ENCODE data around the gene SLC3A2. TPM values are rescaled to one million over a fixed set of nuclear protein-coding genes. Genes with fewer than 3 reads are reported as not detected.

The SLC3A2 gene
- polyA plus RNA-seq, 1 donor from 2014 or later, result 111 TPM

Other genes with a start within 250 kb of the SLC3A2 start
- 112 TPM for gene GANAB, start 234.3 kb upstream of the SLC3A2 start, polyA plus RNA-seq
- 30.9 TPM for gene INTS5, start 227.6 kb upstream of the SLC3A2 start, polyA plus RNA-seq
- 96.3 TPM for gene C11orf98, start 215.7 kb upstream of the SLC3A2 start, polyA plus RNA-seq
- gene CSKMT, start 215.6 kb upstream of the SLC3A2 start, polyA plus RNA-seq, result 6.3 TPM
- 13.7 TPM for gene UQCC3, start 209.2 kb upstream of the SLC3A2 start, polyA plus RNA-seq
- gene LBHD1, start 208.6 kb upstream of the SLC3A2 start, polyA plus RNA-seq, result 6.2 TPM
- gene UBXN1, start 201.8 kb upstream of the SLC3A2 start, polyA plus RNA-seq, result 228 TPM
- not detected for gene LRRN4CL, start 191.4 kb upstream of the SLC3A2 start, polyA plus RNA-seq
- gene BSCL2, start 173.5 kb upstream of the SLC3A2 start, polyA plus RNA-seq, result 48.2 TPM
- gene GNG3, start 173.2 kb upstream of the SLC3A2 start, polyA plus RNA-seq, result 13.3 TPM
- 2.8 TPM for gene HNRNPUL2, start 153.4 kb upstream of the SLC3A2 start, polyA plus RNA-seq
- gene TTC9C, start 152.4 kb upstream of the SLC3A2 start, polyA plus RNA-seq, result 35.0 TPM
- gene ZBTB3, start 126.7 kb upstream of the SLC3A2 start, polyA plus RNA-seq, result 5.0 TPM
- gene POLR2G, start 119.3 kb upstream of the SLC3A2 start, polyA plus RNA-seq, result 202 TPM
- 12.2 TPM for gene TAF6L, start 109.5 kb upstream of the SLC3A2 start, polyA plus RNA-seq
- gene TMEM179B, start 93.5 kb upstream of the SLC3A2 start, polyA plus RNA-seq, result 101 TPM
- 39.1 TPM for gene TMEM223, start 88.9 kb upstream of the SLC3A2 start, polyA plus RNA-seq
- gene NXF1, start 75.5 kb upstream of the SLC3A2 start, polyA plus RNA-seq, result 67.6 TPM
- 39.8 TPM for gene STX5, start 48.8 kb upstream of the SLC3A2 start, polyA plus RNA-seq
- not detected for gene TEX54, start 48.1 kb upstream of the SLC3A2 start, polyA plus RNA-seq
- 57.5 TPM for gene WDR74, start 41.3 kb upstream of the SLC3A2 start, polyA plus RNA-seq
- not detected for gene CHRM1, start 40.5 kb downstream of the SLC3A2 start, polyA plus RNA-seq
- not detected for gene SLC22A6, start 104.1 kb downstream of the SLC3A2 start, polyA plus RNA-seq
- gene SLC22A8, start 134.9 kb downstream of the SLC3A2 start, polyA plus RNA-seq, result not detected